SH-SY5Y (cell line): ENCODE data around the gene C2CD5.

Experiments
- GATA2 ChIP-seq: IDR thresholded peaks from 2 replicates; pipeline ENCODE4 v1.6.1; 2011; ENCODE audit warnings: mild to moderate bottlenecking, low read depth, low read length
- GATA3 ChIP-seq: IDR thresholded peaks from 2 replicates; pipeline ENCODE4 v1.6.1; 2011; ENCODE audit warnings: low read depth, mild to moderate bottlenecking, low read length, moderate library complexity

DNA sequence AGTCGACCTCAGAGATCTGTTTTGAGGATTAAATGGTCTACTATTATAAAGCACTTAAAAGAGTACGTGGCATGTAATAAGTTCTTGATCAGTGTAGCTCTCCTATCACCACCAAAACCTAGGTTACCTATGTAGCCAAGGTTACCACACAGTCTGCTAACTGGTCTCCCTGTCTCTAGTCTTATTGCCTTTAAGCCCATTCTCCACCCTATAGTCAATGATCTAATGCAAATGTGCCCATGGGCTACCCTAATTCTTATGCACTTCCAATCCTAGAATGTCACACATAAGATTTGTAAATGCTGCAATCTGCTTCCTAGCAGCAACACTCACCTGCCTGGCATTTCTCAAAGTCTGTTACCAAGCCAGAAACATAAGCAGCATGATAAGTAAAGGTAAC lies 44.9 kb downstream of the C2CD5 start:
- no peak for TF ChIP-seq GATA2
- no peak for TF ChIP-seq GATA3
